Vagina (tissue), 2 donors: ENCODE data around the gene NTM. TPM values are rescaled to one million over a fixed set of nuclear protein-coding genes. Genes with fewer than 3 reads are reported as not detected.

Experiments
- DNase-seq, 2 donors: peaks; one replicate each; pipeline ENCODE4 v3.0.0-alpha.2; 2017; ENCODE audit errors: extremely low spot score in 2 of 2
- H3K27ac ChIP-seq: fragments of 200-600 bp; sonication (generic); one replicate; pipeline ENCODE4 v1.5.1; 2019
- H3K27me3 ChIP-seq: fragments of 200-600 bp; sonication (generic); one replicate; pipeline ENCODE4 v1.5.1; 2019
- H3K36me3 ChIP-seq, 2 donors: fragments of 200-600 bp; sonication (generic); one replicate each; pipeline ENCODE4 v1.5.1; 2017 to 2019
- H3K4me1 ChIP-seq: fragments of 200-600 bp; sonication (generic); one replicate; pipeline ENCODE4 v1.5.1; 2019
- H3K4me3 ChIP-seq, 2 donors: fragments of 200-600 bp; sonication (generic); 1 replicate in 1 of 2; 2 replicates in 1 of 2; pipeline ENCODE4 v1.5.1; 2016 to 2019
- H3K9me3 ChIP-seq: fragments of 200-600 bp; sonication (generic); one replicate; pipeline ENCODE4 v1.5.1; 2019
- CTCF ChIP-seq, 3 experiments: fragments of 450-650 bp in 2 of 3; fragments of 200-600 bp in 1 of 3; sonication (generic) in 1 of 3; IDR thresholded peaks; one replicate each; pipeline ENCODE4 v1.5.1; 2017 to 2019; ENCODE audit warnings: antibody characterized with exemption in 3 of 3, mild to moderate bottlenecking in 2 of 3, moderate library complexity in 2 of 3
- POLR2A ChIP-seq, 2 donors: fragments of 450-650 bp; IDR thresholded peaks; one replicate each; pipeline ENCODE4 v1.6.1; 2017; ENCODE audit warnings: antibody characterized with exemption in 2 of 2, mild to moderate bottlenecking in 2 of 2, moderate library complexity in 2 of 2
- POLR2AphosphoS5 ChIP-seq, 2 donors: sonication (generic); formaldehyde crosslinking; IDR thresholded peaks; one replicate each; pipeline ENCODE4 v1.9.0; 2017; ENCODE audit warnings: antibody characterized with exemption in 2 of 2, mild to moderate bottlenecking in 2 of 2, low read depth in 1 of 2; ENCODE audit not compliant: insufficient read depth in 1 of 2
- intact Hi-C: fragments of 100-400 bp; cut with DNase I; formaldehyde crosslinking; loops from one replicate; pipeline ENCODE4 v1.15.1; 2023
- total RNA-seq: library from RNA; depleted of rRNA; stranded (reverse); fragments of >200 nt; gene quantifications from one replicate; pipeline ENCODE4 v1.2.3, GENCODE V29; 2016

Gene NTM
- total RNA-seq, 1 donor from 2014 or later = 4.2 TPM

DNA sequence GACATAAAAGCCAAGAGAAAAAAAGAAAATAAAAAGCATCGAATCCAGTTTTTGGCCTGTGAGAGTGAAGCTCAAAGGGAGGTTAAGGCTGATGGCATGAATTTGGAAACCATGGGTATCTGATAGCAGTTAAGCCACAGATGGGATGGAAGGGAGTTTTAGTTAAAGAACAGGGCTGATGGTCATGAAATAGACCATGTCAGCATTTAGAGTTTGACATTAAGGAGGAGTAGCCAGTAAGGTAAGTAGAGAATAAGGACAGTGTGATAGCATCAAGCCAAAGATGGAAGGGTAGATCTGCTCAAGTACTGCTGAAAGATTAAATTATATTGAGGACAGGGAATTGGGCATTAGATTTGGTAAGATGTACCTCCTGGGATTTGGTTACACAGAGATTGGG is 826.5 kb downstream of the NTM start:
- no peak for TF ChIP-seq POLR2A (IDR thresholded peaks at IDR 0.05)
- TF ChIP-seq CTCF (IDR thresholded peaks at IDR 0.05) = no peak
- TF ChIP-seq POLR2AphosphoS5 (IDR thresholded peaks at IDR 0.05; ENCODE audit: insufficient read depth in 1 of 2, low read depth in 1 of 2) = no peak
- Histone ChIP-seq H3K4me1 (no peaks in the 10 kb centered on the region), H3K36me3 (no peaks in the 10 kb centered on the region), H3K4me3 (no peak overlapping the region), H3K27me3 (no peaks in the 10 kb centered on the region), H3K9me3 (no peaks in the 10 kb centered on the region), H3K27ac (no peak overlapping the region)
- no peak for DNase-seq
- intact Hi-C loops = no loop called here

DNA sequence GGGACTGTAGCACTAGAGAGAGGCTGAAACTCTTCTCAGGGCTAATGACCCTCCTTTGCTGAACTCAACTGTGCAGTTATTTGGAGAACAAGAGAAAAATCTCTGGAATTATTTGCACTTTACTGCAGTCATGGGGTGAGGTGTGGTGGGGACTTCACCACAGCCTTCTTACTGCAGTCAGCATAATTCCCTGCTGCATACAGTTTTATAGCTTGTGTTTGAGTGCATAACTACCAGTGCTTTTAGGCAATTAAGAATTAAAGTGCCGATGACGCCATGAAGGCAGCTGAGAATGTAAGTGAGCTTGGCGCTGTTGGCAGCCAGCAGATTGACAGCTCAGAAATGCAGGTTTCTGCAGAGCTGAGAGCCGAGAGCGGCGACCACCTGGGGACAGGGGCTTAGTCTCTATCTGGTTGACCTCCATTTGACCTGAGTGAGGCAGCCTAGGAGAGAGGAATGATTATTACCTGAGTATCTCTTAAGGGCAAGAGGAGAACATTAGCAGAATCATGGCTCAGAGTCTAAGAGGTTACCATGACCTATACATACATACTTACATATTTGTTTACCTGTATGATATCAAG is 830.0 kb downstream of the NTM start:
- intact Hi-C loops = no loop called here
- Histone ChIP-seq H3K27ac (no peak overlapping the region), H3K4me3 (no peak overlapping the region), H3K4me1 (no peaks in the 10 kb centered on the region), H3K36me3 (no peaks in the 10 kb centered on the region), H3K27me3 (no peaks in the 10 kb centered on the region), H3K9me3 (no peaks in the 10 kb centered on the region)
- no peak for TF ChIP-seq POLR2AphosphoS5 (IDR thresholded peaks at IDR 0.05; ENCODE audit: insufficient read depth in 1 of 2, low read depth in 1 of 2)
- no peak for TF ChIP-seq CTCF (IDR thresholded peaks at IDR 0.05)
- DNase-seq = no peak

DNA sequence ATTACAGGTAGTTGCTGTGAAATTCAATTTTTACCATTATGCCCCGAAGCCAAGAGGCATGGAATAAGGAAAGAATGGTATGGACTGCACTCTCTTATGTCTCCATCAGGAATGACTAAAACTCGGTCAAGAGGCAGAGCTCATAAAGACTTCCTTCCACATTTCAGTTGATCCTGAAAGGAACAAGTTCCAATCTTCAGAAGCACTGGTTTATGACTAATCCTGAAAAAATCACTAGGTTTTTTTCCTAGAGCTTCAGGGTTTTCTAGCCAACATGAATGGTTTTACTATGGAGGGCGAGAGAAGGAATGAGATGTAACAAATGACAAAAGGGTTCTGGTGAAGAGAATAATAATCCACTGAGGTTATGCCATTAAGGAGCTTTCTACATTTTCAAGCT is 832.2 kb downstream of the NTM start:
- no peak overlapping the region for H3K4me3 ChIP-seq
- no peaks in the 10 kb centered on the region for H3K36me3 ChIP-seq
- TF ChIP-seq CTCF (IDR thresholded peaks at IDR 0.05) = no peak
- TF ChIP-seq POLR2AphosphoS5 (IDR thresholded peaks at IDR 0.05; ENCODE audit: insufficient read depth in 1 of 2, low read depth in 1 of 2) = no peak
- TF ChIP-seq POLR2A (IDR thresholded peaks at IDR 0.05) = no peak
- H3K27me3 ChIP-seq = no peaks in the 10 kb centered on the region
- DNase-seq = no peak
- intact Hi-C loops = no loop called here
- H3K9me3 ChIP-seq = no peaks in the 10 kb centered on the region
- no peaks in the 10 kb centered on the region for H3K4me1 ChIP-seq
- H3K27ac ChIP-seq = no peak overlapping the region

- H3K4me1 ChIP-seq = no peaks in the 10 kb centered on the region
- TF ChIP-seq CTCF (IDR thresholded peaks at IDR 0.05) (no peak), POLR2AphosphoS5 (IDR thresholded peaks at IDR 0.05; ENCODE audit: insufficient read depth in 1 of 2, low read depth in 1 of 2) (no peak), POLR2A (IDR thresholded peaks at IDR 0.05) (no peak)
- intact Hi-C loops = no loop called here
- no peak overlapping the region for H3K4me3 ChIP-seq
- H3K9me3 ChIP-seq = no peaks in the 10 kb centered on the region
- H3K36me3 ChIP-seq = no peaks in the 10 kb centered on the region
- no peak for DNase-seq
- H3K27me3 ChIP-seq = no peaks in the 10 kb centered on the region
- no peak overlapping the region for H3K27ac ChIP-seq
These were observed 834.6 kb downstream of the NTM start for GRCh38 chr11:132205006-132205405.

GRCh38 chr11:132205496-132205895 is 835.1 kb downstream of the NTM start:
- no peaks in the 10 kb centered on the region for H3K27me3 ChIP-seq
- no peaks in the 10 kb centered on the region for H3K9me3 ChIP-seq
- DNase-seq = no peak
- intact Hi-C loops = no loop called here
- TF ChIP-seq POLR2AphosphoS5 (IDR thresholded peaks at IDR 0.05; ENCODE audit: insufficient read depth in 1 of 2, low read depth in 1 of 2) = no peak
- TF ChIP-seq CTCF (IDR thresholded peaks at IDR 0.05) = no peak
- no peak for TF ChIP-seq POLR2A (IDR thresholded peaks at IDR 0.05)
- no peak overlapping the region for H3K4me3 ChIP-seq
- no peaks in the 10 kb centered on the region for H3K4me1 ChIP-seq
- H3K36me3 ChIP-seq = no peaks in the 10 kb centered on the region
- H3K27ac ChIP-seq = no peak overlapping the region
